B cell (primary cell): ENCODE measurements around the gene SERPINF2. TPM values are rescaled to one million over a fixed set of nuclear protein-coding genes. Genes with fewer than 3 reads are reported as not detected.

Source experiments
- ATAC-seq: fragments of 200-7000 bp; cut with Tn5 transposase; one replicate; pipeline ENCODE4 v1.10.0; 2021; ENCODE audit warnings: low read depth, mild to moderate bottlenecking, moderate number of reproducible peaks, moderate library complexity
- CTCF ChIA-PET: fragments of 350-600 bp; sonication (Branson Sonifier 250); formaldehyde crosslinking; loops from one replicate; lab custom pipeline; 2021; ENCODE audit warnings: antibody characterized with exemption, inconsistent platforms; lab: Charles Lee
- POLR2A ChIA-PET: fragments of 350-600 bp; sonication (Branson Sonifier 250); formaldehyde crosslinking; loops from one replicate; lab custom pipeline; 2021; ENCODE audit warnings: antibody characterized with exemption; lab: Charles Lee
- DNase-seq: peaks from one replicate; pipeline ENCODE4 v3.0.0; 2013
- H2AFZ ChIP-seq: 2 replicates; pipeline ENCODE4 v1.6.1; 2012; ENCODE audit warnings: mild to moderate bottlenecking, low read depth, low read length; ENCODE audit not compliant: insufficient read depth, poor library complexity, severe bottlenecking
- H3K27ac ChIP-seq, 2 donors: 1 replicate in 1 of 2; 2 replicates in 1 of 2; pipeline ENCODE4 v1.5.1; 2012 to 2013; ENCODE audit warnings: low read length in 2 of 2, mild to moderate bottlenecking in 2 of 2, moderate library complexity in 1 of 2
- H3K27me3 ChIP-seq, 4 experiments: fragments of 200-600 bp in 1 of 4; sonication (generic) in 1 of 4; replicated peaks in 1 of 4; 1 replicate in 2 of 4; 2 replicates in 2 of 4; pipeline versions ENCODE4 v1.6.1 to v1.7.0; 2013 to 2016; ENCODE audit warnings: low read length in 3 of 4, mild to moderate bottlenecking in 2 of 4, mixed read lengths in 1 of 4, moderate library complexity in 1 of 4; ENCODE audit not compliant: insufficient read depth in 4 of 4, control insufficient read depth in 3 of 4; ENCODE audit errors: control extremely low read depth in 1 of 4
- H3K36me3 ChIP-seq, 2 experiments: replicated peaks in 1 of 2; 1 replicate in 1 of 2; 2 replicates in 1 of 2; pipeline versions ENCODE4 v1.6.1 to v1.7.1; 2013; ENCODE audit warnings: low read length in 1 of 2; ENCODE audit not compliant: insufficient read depth in 2 of 2, control insufficient read depth in 1 of 2; ENCODE audit errors: control extremely low read depth in 1 of 2, extremely low read depth in 1 of 2
- H3K4me1 ChIP-seq, 2 donors: fragments of 200-600 bp in 1 of 2; sonication (generic) in 1 of 2; 1 replicate in 1 of 2; 2 replicates in 1 of 2; pipeline versions ENCODE4 v1.5.1 to v1.6.1; 2013 to 2017; ENCODE audit warnings: low read length in 2 of 2; ENCODE audit not compliant: control insufficient read depth in 2 of 2, insufficient read depth in 2 of 2
- H3K4me2 ChIP-seq: replicated peaks from 2 replicates; pipeline ENCODE3; 2012; ENCODE audit warnings: mild to moderate bottlenecking, low read depth, low read length; ENCODE audit not compliant: poor library complexity, severe bottlenecking
- H3K4me3 ChIP-seq, 5 experiments: fragments of 200-600 bp in 1 of 5; sonication (generic) in 1 of 5; 1 replicate in 3 of 5; 2 replicates in 2 of 5; pipeline versions ENCODE4 v1.5.1 to v1.7.0; 2011 to 2016; ENCODE audit warnings: low read length in 4 of 5, mild to moderate bottlenecking in 4 of 5, low read depth in 2 of 5, control low read depth in 1 of 5, moderate library complexity in 1 of 5; ENCODE audit not compliant: insufficient read depth in 1 of 5; ENCODE audit errors: control extremely low read depth in 1 of 5, extremely low read depth in 1 of 5
- H3K79me2 ChIP-seq: fragments of 200-600 bp; sonication (generic); one replicate; pipeline ENCODE4 v1.6.0; 2016; ENCODE audit warnings: low read length; ENCODE audit not compliant: control insufficient read depth, insufficient read depth
- H3K9ac ChIP-seq: fragments of 200-600 bp; sonication (generic); 2 replicates; pipeline ENCODE4 v1.6.1; 2017; ENCODE audit warnings: mild to moderate bottlenecking, low read length, moderate library complexity
- H3K9me3 ChIP-seq, 3 donors: one replicate each; pipeline versions ENCODE4 v1.6.1 to v1.7.1; 2013; ENCODE audit warnings: low read length in 2 of 3; ENCODE audit not compliant: control insufficient read depth in 2 of 3, insufficient read depth in 1 of 3; ENCODE audit errors: control extremely low read depth in 1 of 3
- H4K20me1 ChIP-seq: 2 replicates; pipeline ENCODE4 v1.6.0; 2012; ENCODE audit warnings: mild to moderate bottlenecking, low read length; ENCODE audit not compliant: insufficient read depth, control insufficient read depth, poor library complexity, severe bottlenecking
- H3K27ac Mint-ChIP-seq: one replicate; pipeline ENCODE4 v1.8.0; 2021; ENCODE audit warnings: mixed read lengths
- H3K27me3 Mint-ChIP-seq: one replicate; pipeline ENCODE4 v1.8.0; 2021; ENCODE audit warnings: mixed read lengths
- H3K4me1 Mint-ChIP-seq: one replicate; pipeline ENCODE4 v1.8.0; 2021; ENCODE audit warnings: mixed read lengths
- H3K4me3 Mint-ChIP-seq: one replicate; pipeline ENCODE4 v1.8.0; 2021; ENCODE audit warnings: mixed read lengths
- H3K9me3 Mint-ChIP-seq: one replicate; pipeline ENCODE4 v1.8.0; 2022; ENCODE audit warnings: mixed read lengths; ENCODE audit not compliant: insufficient read depth
- CTCF ChIP-seq: fragments of 200-600 bp; IDR thresholded peaks from one replicate; pipeline ENCODE4 v1.8.0; 2022; ENCODE audit warnings: antibody characterized with exemption, mild to moderate bottlenecking
- EZH2 ChIP-seq: IDR thresholded peaks from 2 replicates; pipeline ENCODE4 v1.6.1; 2012; ENCODE audit warnings: borderline replicate concordance, low read depth, mild to moderate bottlenecking, moderate library complexity, low read length; ENCODE audit not compliant: insufficient read depth, poor library complexity, severe bottlenecking
- WGBS: methylation state at CpG from one replicate; pipeline ENCODE4 v1.1.5; 2013; ENCODE audit warnings: missing lambda C conversion rate; ENCODE audit not compliant: insufficient coverage; 5-methylcytosine and 5-hydroxymethylcytosine counted together
- intact Hi-C: fragments of 100-400 bp; cut with micrococcal nuclease; formaldehyde crosslinking; loops from one replicate; pipeline ENCODE4 v1.10.0; 2022
- polyA plus RNA-seq: library from polyadenylated mRNA; depleted of rRNA; stranded (reverse); fragments of >200 nt; gene quantifications from 2 replicates; pipeline ENCODE4 v1.2.3, GENCODE V29; 2012
- total RNA-seq, 2 donors: library from RNA; stranded (reverse); fragments of 120-200 nt in 1 of 2; gene quantifications; 1 replicate in 1 of 2; 2 replicates in 1 of 2; pipeline versions ENCODE4 v1.2.3 to v1.2.4, GENCODE V29; 2013 to 2022

The SERPINF2 gene
- total and polyA plus RNA-seq, 2 donors (not counting 1 experiment from before 2014, with no cell fraction given): 0.97 to 3.9 TPM

- Histone ChIP-seq H3K36me3 (no peaks in the 10 kb centered on the region), H4K20me1 (peaks cover 14% of the 10 kb centered on the region), H3K79me2 (no peaks in the 10 kb centered on the region), H3K4me1 (peaks cover 26 to 45% of the 10 kb centered on the region in 2 donors), H3K9ac (peak overlapping the region; percentile 80), H3K9me3 (no peaks in the 10 kb centered on the region), H3K4me3 (peak overlapping the region; percentile 63 to 88 (median 84)), H3K4me2 (peak overlapping the region; percentile 94), H2AFZ (peak overlapping the region; percentile 86), H3K27ac (peak overlapping the region; percentile 67 to 71), H3K27me3 (peaks cover 0 to 28% (median 7%) of the 10 kb centered on the region in 4 experiments)
- Mint-ChIP-seq H3K27ac (peak overlapping the region; percentile 88), H3K4me3 (peak overlapping the region; percentile 93), H3K9me3 (no peaks in the 10 kb centered on the region), H3K27me3 (peaks cover 20% of the 10 kb centered on the region), H3K4me1 (peaks cover 35% of the 10 kb centered on the region)
- CTCF ChIA-PET: interaction anchor here (0.5 to 12.4 kb wide), 18 partner anchors 13 to 310 kb away, joined by 3 to 397 read pairs (median 5); partner anchors contain the start of genes RPA1, SERPINF1, SLC43A2 and SMYD4
- POLR2A ChIA-PET: interaction anchor here (0.6 to 3.1 kb wide), 16 partner anchors 9 to 458 kb away, joined by 3 to 25 read pairs (median 6); partner anchors contain the start of genes PITPNA, PRPF8, RPA1 and SMYD4
- DNase-seq: peak; percentile 90
- ATAC-seq: peak; percentile 32
- intact Hi-C loops: loop anchor here (1.0 to 2.0 kb wide), 8 partner anchors 33 to 676 kb away; partner anchors contain the start of genes INPP5K, PRPF8, RILP and SMYD4
- TF ChIP-seq CTCF (no peak), EZH2 (no peak)
- 0% methylated on average over 2 of the region's 13 CpGs for WGBS
Measured at GRCh38 chr17:1716912-1717695, 25.6 kb upstream of the SERPINF2 start.
